Upper lobe of left lung (tissue), 6 donors: ENCODE data around the gene MYO18A. TPM values are rescaled to one million over a fixed set of nuclear protein-coding genes. Genes with fewer than 3 reads are reported as not detected.
A peak's percentile ranks its signal among the peaks of the same experiment; 100 is the strongest.

Experiments used
- ATAC-seq, 2 donors: fragments of 200-7000 bp; cut with Tn5 transposase; one replicate each; pipeline ENCODE4 v1.9.1; 2022; ENCODE audit warnings: mild to moderate bottlenecking in 2 of 2, moderate library complexity in 2 of 2; ENCODE audit not compliant: low FRiP score in 2 of 2
- DNase-seq, 2 donors: peaks; one replicate each; pipeline ENCODE4 v3.0.0-alpha.2; 2019 to 2020
- H3K27ac ChIP-seq, 4 donors: fragments of 200-600 bp; sonication (generic); one replicate each; pipeline ENCODE4 v1.5.1; 2016 to 2019
- H3K27me3 ChIP-seq, 4 donors: fragments of 200-600 bp; sonication (generic); one replicate each; pipeline ENCODE4 v1.5.1; 2017 to 2019
- H3K36me3 ChIP-seq, 4 donors: fragments of 200-600 bp; sonication (generic); one replicate each; pipeline ENCODE4 v1.5.1; 2016 to 2019
- H3K4me1 ChIP-seq, 4 donors: fragments of 200-600 bp; sonication (generic); one replicate each; pipeline ENCODE4 v1.5.1; 2018 to 2019
- H3K4me3 ChIP-seq, 4 donors: fragments of 200-600 bp; sonication (generic); one replicate each; pipeline ENCODE4 v1.5.1; 2017 to 2019; ENCODE audit warnings: mild to moderate bottlenecking in 2 of 4, moderate library complexity in 1 of 4
- H3K9me3 ChIP-seq, 4 donors: fragments of 200-600 bp; sonication (generic); one replicate each; pipeline ENCODE4 v1.5.1; 2018 to 2019
- EP300 ChIP-seq, 4 donors: sonication (generic); formaldehyde crosslinking; IDR thresholded peaks; one replicate each; pipeline ENCODE4 v1.5.1; 2017; ENCODE audit warnings: antibody characterized with exemption in 4 of 4, control low read depth in 2 of 4
- POLR2A ChIP-seq, 4 donors: fragments of 450-650 bp; IDR thresholded peaks; one replicate each; pipeline ENCODE4 v1.5.1; 2016 to 2017; ENCODE audit warnings: antibody characterized with exemption in 4 of 4, mild to moderate bottlenecking in 2 of 4
- POLR2AphosphoS5 ChIP-seq, 2 donors: sonication (generic); formaldehyde crosslinking; IDR thresholded peaks; one replicate each; pipeline ENCODE4 v1.5.1; 2017; ENCODE audit warnings: antibody characterized with exemption in 2 of 2
- WGBS, 2 donors: methylation state at CpG; one replicate each; pipeline ENCODE4 v1.1.5; 2017 to 2018; 5-methylcytosine and 5-hydroxymethylcytosine counted together
- total RNA-seq, 6 donors: library from RNA; depleted of rRNA in 4 of 6; stranded (reverse); fragments of >200 nt in 4 of 6; gene quantifications; one replicate each; pipeline versions ENCODE4 v1.1.0 to v1.2.1, GENCODE V29; 2016 to 2021
- TF ChIP-seq, protein P1 (sequence below), 6 experiments: fragments of 450-650 bp in 4 of 6; fragments of 200-600 bp in 2 of 6; sonication (generic) in 2 of 6; IDR thresholded peaks; one replicate each; pipeline ENCODE4 v1.5.1; 2016 to 2019; ENCODE audit warnings: antibody characterized with exemption in 6 of 6
- donor health status: DM: no; HTN: no; CAD: no; lungs with moderate emphysema.
- donor health status: DM: no; HTN: yes; CAD: no; lungs with severe emphysema.

The MYO18A gene
- total RNA-seq, 6 donors from 2014 or later, result 37.4 to 214 (median 67.4) TPM

DNA sequence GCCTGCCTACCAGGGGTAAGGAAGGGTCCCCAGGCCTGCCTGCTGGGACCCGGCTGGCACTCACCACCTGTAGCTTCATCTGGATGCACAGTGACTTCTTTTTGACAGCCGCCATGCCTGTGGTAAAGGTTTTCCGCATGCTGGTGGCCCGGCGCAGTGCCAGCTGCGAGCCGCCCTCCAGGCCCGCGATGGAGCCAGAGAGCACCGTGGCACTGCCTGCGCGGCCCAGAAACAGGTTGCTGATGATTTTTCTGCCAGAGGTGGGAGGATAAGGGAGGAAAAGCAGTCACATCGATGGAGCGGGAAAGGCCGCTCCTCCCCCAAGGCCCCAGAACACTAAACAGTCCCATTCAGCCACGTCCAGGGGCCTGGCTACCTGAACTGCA lies 69.8 kb downstream of the MYO18A start:
- H3K9me3 ChIP-seq, result no peaks in the 10 kb centered on the region
- no peak overlapping the region for H3K27ac ChIP-seq
- TF ChIP-seq POLR2A (IDR thresholded peaks at IDR 0.05) (no peak), EP300 (IDR thresholded peaks at IDR 0.05) (no peak), POLR2AphosphoS5 (IDR thresholded peaks at IDR 0.05) (no peak)
- TF ChIP-seq, protein P1, sequence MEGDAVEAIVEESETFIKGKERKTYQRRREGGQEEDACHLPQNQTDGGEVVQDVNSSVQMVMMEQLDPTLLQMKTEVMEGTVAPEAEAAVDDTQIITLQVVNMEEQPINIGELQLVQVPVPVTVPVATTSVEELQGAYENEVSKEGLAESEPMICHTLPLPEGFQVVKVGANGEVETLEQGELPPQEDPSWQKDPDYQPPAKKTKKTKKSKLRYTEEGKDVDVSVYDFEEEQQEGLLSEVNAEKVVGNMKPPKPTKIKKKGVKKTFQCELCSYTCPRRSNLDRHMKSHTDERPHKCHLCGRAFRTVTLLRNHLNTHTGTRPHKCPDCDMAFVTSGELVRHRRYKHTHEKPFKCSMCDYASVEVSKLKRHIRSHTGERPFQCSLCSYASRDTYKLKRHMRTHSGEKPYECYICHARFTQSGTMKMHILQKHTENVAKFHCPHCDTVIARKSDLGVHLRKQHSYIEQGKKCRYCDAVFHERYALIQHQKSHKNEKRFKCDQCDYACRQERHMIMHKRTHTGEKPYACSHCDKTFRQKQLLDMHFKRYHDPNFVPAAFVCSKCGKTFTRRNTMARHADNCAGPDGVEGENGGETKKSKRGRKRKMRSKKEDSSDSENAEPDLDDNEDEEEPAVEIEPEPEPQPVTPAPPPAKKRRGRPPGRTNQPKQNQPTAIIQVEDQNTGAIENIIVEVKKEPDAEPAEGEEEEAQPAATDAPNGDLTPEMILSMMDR (IDR thresholded peaks at IDR 0.05), result no peak
- no peak overlapping the region for H3K4me3 ChIP-seq
- H3K36me3 ChIP-seq, result peaks cover 21 to 90% (median 79%) of the 10 kb centered on the region in 4 donors
- DNase-seq, result peak in 1 of 2 donors; percentile 78
- peaks cover 5 to 13% (median 8%) of the 10 kb centered on the region in 4 donors for H3K4me1 ChIP-seq
- H3K27me3 ChIP-seq, result no peaks in the 10 kb centered on the region
- whole genome bisulfite sequencing, 2 donors, result 96 to 98% methylated on average over 15 to 16 of the region's 16 CpGs
- ATAC-seq, result no peak

DNA sequence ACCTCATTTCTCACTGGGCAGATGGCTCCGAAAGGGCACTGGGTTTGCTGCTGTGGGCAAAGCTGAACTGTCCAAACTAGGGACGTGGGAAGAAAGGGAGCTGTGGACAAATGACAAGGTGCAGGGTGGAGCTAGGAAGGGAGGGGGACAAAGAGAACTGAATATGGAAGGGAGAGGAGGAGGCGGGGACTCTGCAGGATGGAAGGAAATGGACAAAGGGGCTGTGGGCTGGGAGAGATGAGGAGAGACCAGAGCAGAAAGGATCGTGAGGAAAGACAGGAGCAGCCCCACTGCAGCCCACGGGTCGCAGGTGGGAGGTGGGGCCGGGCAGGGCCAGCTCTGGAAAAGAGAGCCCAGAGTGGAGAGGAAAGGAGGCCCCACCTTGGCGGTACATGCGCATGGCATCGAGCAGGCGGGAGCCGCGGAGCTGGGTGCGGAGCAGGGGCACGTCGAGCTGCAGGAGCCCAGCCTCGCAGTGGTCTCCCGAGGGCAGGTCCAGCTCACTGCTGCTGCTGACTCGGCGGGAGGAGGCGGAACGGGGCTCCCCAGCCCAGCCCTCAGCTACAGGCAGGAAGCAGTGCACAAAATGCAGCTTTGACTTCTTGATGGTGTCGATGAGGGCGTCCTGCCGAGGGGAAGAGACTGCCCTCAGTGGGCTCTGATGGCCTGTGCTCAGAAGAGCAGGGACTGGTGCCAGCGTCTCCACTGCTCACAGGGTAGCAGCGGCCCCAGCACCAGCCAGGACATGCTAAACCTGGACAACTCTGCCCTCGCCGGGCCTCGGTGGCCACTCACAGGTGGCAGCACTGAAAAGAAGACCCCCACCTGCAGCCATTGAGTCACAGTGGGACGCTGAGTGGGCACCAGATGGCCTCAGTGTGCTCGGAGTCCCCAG lies 70.5 kb downstream of the MYO18A start:
- Histone ChIP-seq H3K9me3 (no peaks in the 10 kb centered on the region), H3K27ac (no peak overlapping the region), H3K4me3 (no peak overlapping the region), H3K27me3 (no peaks in the 10 kb centered on the region), H3K4me1 (peaks cover 5 to 13% (median 8%) of the 10 kb centered on the region in 4 donors), H3K36me3 (peaks cover 21 to 87% (median 76%) of the 10 kb centered on the region in 4 donors)
- WGBS, 2 donors, result 90% methylated on average over 12 to 32 of the region's 32 CpGs
- no peak for TF ChIP-seq EP300 (IDR thresholded peaks at IDR 0.05)
- TF ChIP-seq POLR2AphosphoS5 (IDR thresholded peaks at IDR 0.05), result no peak
- TF ChIP-seq, protein P1 (IDR thresholded peaks at IDR 0.05), result no peak
- TF ChIP-seq POLR2A (IDR thresholded peaks at IDR 0.05), result no peak
- no peak for ATAC-seq
- peak in 1 of 2 donors; percentile 70 for DNase-seq

DNA sequence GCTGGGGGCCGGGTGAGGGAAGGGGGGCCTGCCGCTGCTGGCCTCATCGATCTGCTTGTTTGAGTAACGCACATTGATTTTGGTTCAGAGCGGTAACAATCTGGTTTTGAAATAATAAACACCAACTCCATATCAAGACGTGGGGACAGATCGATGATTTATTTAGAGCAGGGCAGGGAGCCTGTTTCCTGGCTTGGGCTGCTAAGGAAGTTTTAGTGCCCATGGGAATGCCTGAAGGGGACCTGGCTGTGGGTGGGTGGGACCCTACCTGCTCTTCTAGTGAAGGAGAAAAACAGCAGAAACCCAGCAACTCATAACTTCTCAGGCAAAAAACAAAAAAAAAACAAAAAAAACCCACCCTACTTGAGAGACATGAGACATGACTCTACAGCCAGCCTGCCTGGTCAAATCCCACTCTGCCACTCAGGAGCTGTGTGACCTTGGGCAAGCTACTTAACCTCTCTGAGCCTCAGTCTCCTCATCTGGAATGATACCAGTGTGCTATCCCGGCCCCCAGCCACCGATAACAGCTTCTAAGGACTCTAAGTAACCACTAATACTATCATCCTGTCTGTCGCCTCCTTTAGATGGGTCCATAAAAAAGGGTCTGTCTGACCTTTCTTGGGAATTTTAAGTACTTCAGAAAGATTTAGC lies 71.2 kb downstream of the MYO18A start:
- WGBS, 2 donors, result 83 to 85% methylated on average over 10 of the region's 10 CpGs
- H3K9me3 ChIP-seq, result no peaks in the 10 kb centered on the region
- no peak for ATAC-seq
- peaks cover 5 to 13% (median 8%) of the 10 kb centered on the region in 4 donors for H3K4me1 ChIP-seq
- no peak overlapping the region for H3K4me3 ChIP-seq
- TF ChIP-seq POLR2AphosphoS5 (IDR thresholded peaks at IDR 0.05) (no peak), POLR2A (IDR thresholded peaks at IDR 0.05) (no peak), EP300 (IDR thresholded peaks at IDR 0.05) (no peak)
- TF ChIP-seq, protein P1 (IDR thresholded peaks at IDR 0.05), result no peak
- H3K27me3 ChIP-seq, result no peaks in the 10 kb centered on the region
- no peak for DNase-seq
- H3K27ac ChIP-seq, result peak overlapping the region in 2 of 4 donors; percentile 41 to 47
- peaks cover 21 to 87% (median 75%) of the 10 kb centered on the region in 4 donors for H3K36me3 ChIP-seq

DNA sequence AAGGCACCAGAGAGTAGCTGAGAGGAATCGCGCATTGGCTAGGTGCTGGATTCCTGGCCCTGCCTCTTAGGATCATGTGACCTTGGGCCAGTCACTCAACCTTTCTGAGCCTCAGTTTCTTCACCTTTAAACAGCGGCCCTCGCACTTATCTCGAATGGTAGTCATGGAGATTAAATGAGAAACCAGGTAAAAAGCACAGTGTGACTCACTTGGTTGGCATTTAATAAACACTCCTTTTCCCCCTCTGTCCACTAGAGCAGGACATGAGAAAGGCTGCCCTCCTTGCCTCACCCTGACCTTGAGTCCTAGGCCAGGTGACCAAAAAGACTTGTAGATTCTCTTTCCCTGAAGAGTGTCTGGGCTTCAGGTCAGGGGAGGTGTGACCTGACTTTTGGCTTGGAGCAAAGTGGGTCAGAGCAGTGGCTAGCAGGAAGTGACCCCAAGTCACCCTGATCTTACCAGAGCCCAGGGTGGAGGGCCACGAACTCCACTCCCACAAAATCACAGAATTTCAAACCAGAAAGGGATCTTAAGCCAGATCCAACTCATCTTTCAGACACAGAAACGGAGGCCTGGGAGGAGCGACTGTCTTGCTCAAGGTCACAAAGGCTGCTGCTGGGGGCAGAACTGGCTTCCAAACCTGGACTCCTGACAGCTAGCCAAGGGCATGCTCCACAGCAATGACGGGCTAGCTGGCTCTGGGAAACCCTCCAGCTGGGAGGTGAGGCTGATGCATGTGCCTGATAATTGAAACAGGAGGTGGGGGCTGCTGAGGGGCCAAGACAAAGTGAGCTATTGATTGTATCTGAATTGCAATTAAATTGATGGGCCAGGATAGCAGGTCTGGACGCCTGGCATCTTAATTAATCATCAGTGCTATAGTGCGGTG lies 72.0 kb downstream of the MYO18A start:
- TF ChIP-seq POLR2AphosphoS5 (IDR thresholded peaks at IDR 0.05) (no peak), EP300 (IDR thresholded peaks at IDR 0.05) (peak in 1 of 4 donors; percentile 34), POLR2A (IDR thresholded peaks at IDR 0.05) (no peak)
- TF ChIP-seq, protein P1 (IDR thresholded peaks at IDR 0.05), result peak in 1 of 6 experiments; percentile 6
- H3K4me3 ChIP-seq, result no peak overlapping the region
- DNase-seq (peak in 1 of 2 donors; percentile 75), ATAC-seq (peak in 1 of 2 donors; percentile 80)
- H3K9me3 ChIP-seq, result no peaks in the 10 kb centered on the region
- H3K27me3 ChIP-seq, result no peaks in the 10 kb centered on the region
- 72 to 85% methylated on average over 10 to 11 of the region's 11 CpGs for WGBS, 2 donors
- peaks cover 21 to 87% (median 75%) of the 10 kb centered on the region in 4 donors for H3K36me3 ChIP-seq
- H3K27ac ChIP-seq, result peak overlapping the region; percentile 17 to 58 (median 33)
- peaks cover 5 to 13% (median 8%) of the 10 kb centered on the region in 4 donors for H3K4me1 ChIP-seq
